K562 (cell line): ENCODE data around the gene GALNT16. TPM values are rescaled to one million over a fixed set of nuclear protein-coding genes. Genes with fewer than 3 reads are reported as not detected.

Experiments used
- ATAC-seq: fragments of 200-7000 bp; cut with Tn5 transposase; 3 replicates; pipeline ENCODE4 v1.9.1; 2020; ENCODE audit warnings: moderate library complexity
- BruUV-seq: library from RNA; stranded (reverse); fragments of 400-500 nt; replicated peaks from 2 replicates; lab custom pipeline; 2021; lab: Mats Ljungman, UMichigan
- CTCF ChIA-PET: fragments of 300-600 bp; formaldehyde crosslinking; extraction: SDS; loops from one replicate; lab custom pipeline; 2021; ENCODE audit warnings: low intra/inter-chr PET ratio; lab: Yijun Ruan, JAX
- POLR2A ChIA-PET: fragments of 300-600, 350-650 bp; sonication (Branson Sonifier 250); formaldehyde crosslinking; extraction: SDS; loops from one replicate; lab custom pipeline; 2021; ENCODE audit warnings: antibody characterized with exemption, inconsistent platforms; lab: Yijun Ruan, JAX
- DNase-seq, 4 experiments: peaks; one replicate each; pipeline versions ENCODE4 v3.0.0 to v3.0.0-alpha.2; 2011 to 2018; ENCODE audit warnings: low spot score in 3 of 4, mixed read lengths in 3 of 4; ENCODE audit errors: extremely low read depth in 1 of 4
- FAIRE-seq: peaks from 2 replicates; lab custom pipeline; 2011; peaks lifted over from hg19 to GRCh38; lab: Jason Lieb, UNC
- H2AFZ ChIP-seq: 2 replicates; pipeline ENCODE4 v1.6.0; 2011; ENCODE audit warnings: low read depth, low read length, control low read depth, inconsistent platforms
- H3K27ac ChIP-seq: fragments of 200-600 bp; 3 replicates; pipeline ENCODE4 v1.8.0; 2011; ENCODE audit warnings: low read depth, mild to moderate bottlenecking, control low read depth, inconsistent platforms, low read length, moderate library complexity, mixed read lengths; ENCODE audit errors: extremely low read depth
- H3K27me3 ChIP-seq, 2 experiments: fragments of 300-600 bp in 1 of 2; 2 replicates in 1 of 2; 3 replicates in 1 of 2; pipeline versions ENCODE4 v1.6.0 to v1.8.0; 2011; ENCODE audit warnings: inconsistent platforms in 2 of 2, low read length in 2 of 2, mild to moderate bottlenecking in 1 of 2, mixed read lengths in 1 of 2, moderate library complexity in 1 of 2; ENCODE audit not compliant: control insufficient read depth in 2 of 2, insufficient read depth in 2 of 2
- H3K36me3 ChIP-seq: fragments of 300-600 bp; 3 replicates; pipeline ENCODE4 v1.8.0; 2011; ENCODE audit warnings: mild to moderate bottlenecking, low read length, inconsistent platforms; ENCODE audit not compliant: control insufficient read depth, insufficient read depth
- H3K4me1 ChIP-seq, 2 experiments: fragments of 200-600 bp in 1 of 2; replicated peaks in 1 of 2; 2 replicates in 1 of 2; 3 replicates in 1 of 2; pipeline versions ENCODE4 v1.5.1 to v1.8.0; 2011; ENCODE audit warnings: inconsistent platforms in 2 of 2, low read length in 2 of 2, mild to moderate bottlenecking in 1 of 2, mixed read lengths in 1 of 2, moderate library complexity in 1 of 2; ENCODE audit not compliant: control insufficient read depth in 2 of 2, insufficient read depth in 2 of 2
- H3K4me2 ChIP-seq: 2 replicates; pipeline ENCODE4 v1.6.1; 2011; ENCODE audit warnings: low read length, control low read depth, inconsistent platforms, mixed read lengths; ENCODE audit not compliant: insufficient read depth
- H3K4me3 ChIP-seq: fragments of 200-600 bp; sonication (generic), shearing (Covaris generic); 2 replicates; pipeline ENCODE4 v1.5.1; 2016; ENCODE audit warnings: control low read depth, inconsistent platforms
- H3K79me2 ChIP-seq: fragments of 200-600 bp; 3 replicates; pipeline ENCODE4 v1.8.0; 2011; ENCODE audit warnings: low read length, inconsistent platforms; ENCODE audit not compliant: control insufficient read depth, insufficient read depth
- H3K9ac ChIP-seq, 2 experiments: 2 replicates each; pipeline versions ENCODE4 v1.6.0 to v1.6.1; 2011; ENCODE audit warnings: low read depth in 2 of 2, low read length in 2 of 2, control low read depth in 1 of 2, inconsistent platforms in 1 of 2, mild to moderate bottlenecking in 1 of 2, mixed read lengths in 1 of 2; ENCODE audit not compliant: insufficient read depth in 1 of 2
- H3K9me1 ChIP-seq: one replicate; pipeline ENCODE4 v1.6.0; 2011; ENCODE audit warnings: inconsistent platforms, mild to moderate bottlenecking, low read length, moderate library complexity; ENCODE audit not compliant: control insufficient read depth, insufficient read depth
- H3K9me3 ChIP-seq: replicated peaks from 2 replicates; pipeline ENCODE4 v1.5.1; 2011; ENCODE audit warnings: low read depth, low read length, inconsistent platforms; ENCODE audit not compliant: control insufficient read depth, insufficient read depth
- H4K20me1 ChIP-seq: replicated peaks from 2 replicates; pipeline ENCODE4 v1.6.1; 2011; ENCODE audit warnings: low read length, inconsistent platforms, mixed read lengths; ENCODE audit not compliant: control insufficient read depth, insufficient read depth
- KAT7 ChIP-seq: sonication (generic); formaldehyde crosslinking; IDR thresholded peaks from 2 replicates; pipeline ENCODE4 v1.8.0; 2022; ENCODE audit warnings: missing genetic modification reagents, mild to moderate bottlenecking, borderline replicate concordance
- NR4A1 ChIP-seq, 2 experiments: fragments of 250-450 bp in 1 of 2; fragments of 450-650 bp in 1 of 2; sonication (Bioruptor Pico) in 1 of 2; IDR thresholded peaks; 2 replicates each; pipeline versions ENCODE4 v1.4.0 to v1.6.1; 2016 to 2020; ENCODE audit warnings: mild to moderate bottlenecking in 2 of 2, missing compliant biosample characterization in 1 of 2, missing genetic modification characterization in 1 of 2, moderate library complexity in 1 of 2
- PURB ChIP-seq: sonication (generic); formaldehyde crosslinking; IDR thresholded peaks from 2 replicates; pipeline ENCODE4 v1.9.0; 2021; ENCODE audit warnings: low read depth, mild to moderate bottlenecking, missing genetic modification reagents
- RAD51 ChIP-seq: fragments of 450-650 bp; IDR thresholded peaks from 2 replicates; pipeline ENCODE4 v1.7.1; 2016; ENCODE audit warnings: low read depth, mild to moderate bottlenecking, borderline replicate concordance
- TFE3 ChIP-seq: fragments of 450-650 bp; formaldehyde crosslinking; IDR thresholded peaks from 2 replicates; pipeline ENCODE4 v1.4.0; 2020; ENCODE audit warnings: mild to moderate bottlenecking, mixed read lengths
- TRIM24 ChIP-seq, 2 experiments: fragments of 450-650 bp; IDR thresholded peaks; 2 replicates each; pipeline ENCODE4 v1.6.1; 2016
- USF1 ChIP-seq: sonication (generic); formaldehyde crosslinking; IDR thresholded peaks from 2 replicates; pipeline ENCODE4 v1.9.0; 2022; ENCODE audit warnings: mild to moderate bottlenecking, missing genetic modification reagents
- ZNF699 ChIP-seq: fragments of 250-450 bp; sonication (Bioruptor Pico); IDR thresholded peaks from 2 replicates; pipeline ENCODE4 v1.8.0; 2021; ENCODE audit warnings: mild to moderate bottlenecking, moderate library complexity; ENCODE audit not compliant: insufficient replicate concordance
- WGBS: fragments of 100-300 bp; shearing (Covaris generic); methylation state at CpG from one replicate; pipeline ENCODE4 v1.1.6; 2016; ENCODE audit warnings: low coverage, mixed read lengths; ENCODE audit not compliant: insufficient coverage; ENCODE audit errors: missing lambda C conversion rate; 5-methylcytosine and 5-hydroxymethylcytosine counted together
- in situ Hi-C: fragments of 300-500 bp; cut with MboI; formaldehyde crosslinking; loops from 4 replicates; pipeline ENCODE4 v1.15.0; 2018; ENCODE audit warnings: inconsistent platforms, mixed read lengths
- intact Hi-C: fragments of 100-400 bp; cut with micrococcal nuclease; formaldehyde crosslinking; loops from 2 replicates; pipeline ENCODE4 v1.14.2; 2022
- polyA plus RNA-seq, 8 experiments: library from polyadenylated mRNA; depleted of rRNA in 4 of 8; stranded (reverse) in 5 of 8; unstranded in 3 of 8; fragments of >200 nt; fragmentation: Nextera tagmentation in 2 of 8; fragmentation: Illumina TruSeq in 1 of 8; extraction: Ambion mirVana in 2 of 8; extraction: Trizol in 1 of 8; gene quantifications; 2 replicates each; pipeline versions ENCODE4 v1.2.1 to v1.2.3, GENCODE V29; 2011 to 2014; ENCODE audit warnings: inconsistent platforms in 1 of 8, missing spikeins in 1 of 8
- total RNA-seq, 7 experiments: library from RNA; depleted of rRNA in 6 of 7; stranded (reverse); fragments of >200 nt in 6 of 7; fragmentation: Illumina TruSeq in 2 of 7; extraction: Trizol in 2 of 7; gene quantifications; 2 replicates each; pipeline versions ENCODE4 v1.2.1 to v1.2.3, GENCODE V29; 2011 to 2021; ENCODE audit warnings: low replicate concordance in 1 of 7

Gene GALNT16
- total and polyA plus RNA-seq, 9 of the 15 experiments (the other 6 are each of a cell fraction or from before 2014, with no cell fraction given) = not detected

DNA sequence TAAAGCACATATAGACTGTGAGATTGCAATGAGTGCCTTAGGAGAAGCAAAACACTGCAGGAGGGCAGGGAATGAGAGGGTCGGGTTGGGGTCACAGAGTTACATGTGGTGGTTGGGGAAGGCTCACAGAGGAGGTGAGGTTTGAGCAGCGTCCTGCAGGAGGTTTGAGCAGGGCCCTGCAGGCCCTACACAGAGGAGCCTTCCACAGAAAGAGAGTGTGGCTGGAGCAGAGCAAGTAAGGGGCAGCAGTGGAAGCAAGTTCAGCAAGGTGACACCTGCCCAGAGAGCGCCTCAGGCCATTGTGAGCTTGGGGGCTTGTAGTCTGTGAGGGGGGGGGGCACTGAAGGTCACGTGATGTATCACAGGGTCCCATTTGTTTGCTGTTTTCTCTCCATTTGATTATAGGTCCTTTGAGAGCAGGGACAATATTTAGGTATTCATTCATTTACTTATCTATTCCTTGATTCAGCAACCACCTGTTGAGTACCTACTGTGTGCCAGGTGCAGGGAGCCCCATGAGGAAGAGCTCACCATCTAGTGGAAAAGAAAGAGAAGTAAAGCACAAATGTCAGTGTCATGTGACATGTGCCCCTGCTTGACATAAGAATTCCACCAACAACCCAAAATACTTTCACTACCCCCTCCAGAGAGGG, 56.6 kb downstream of the GALNT16 start:
- H3K9ac ChIP-seq = no peak overlapping the region
- no peak for ATAC-seq
- ChIA-PET CTCF (no interaction called here), POLR2A (no interaction called here)
- no peak for DNase-seq
- FAIRE-seq = no peak
- no peaks in the 10 kb centered on the region for H4K20me1 ChIP-seq
- H3K4me1 ChIP-seq = no peaks in the 10 kb centered on the region; a peak in 1 of 5 replicates
- H3K4me3 ChIP-seq = no peak overlapping the region
- H2AFZ ChIP-seq = no peak overlapping the region
- H3K9me3 ChIP-seq = no peaks in the 10 kb centered on the region
- no peak overlapping the region for H3K4me2 ChIP-seq
- intact Hi-C loops = no loop called here
- 10% methylated on average over 3 of the region's 4 CpGs for WGBS
- H3K27me3 ChIP-seq = peaks cover 0 to 12% of the 10 kb centered on the region in 2 experiments; a peak in 3 of 5 replicates
- no peak overlapping the region for H3K27ac ChIP-seq
- no peaks in the 10 kb centered on the region for H3K9me1 ChIP-seq
- no TSS peak for BruUV-seq
- TF ChIP-seq KAT7 (CRISPR knock-in tag) (no peak), NR4A1 (CRISPR knock-in tag; IDR thresholded peaks at IDR 0.05) (no peak), NR4A1 (tag; IDR thresholded peaks at IDR 0.05) (no peak), PURB (CRISPR knock-in tag) (no peak), TRIM24 (IDR thresholded peaks at IDR 0.05) (no peak), RAD51 (peak; percentile 53; the same call in 1 of the 2 replicates), ZNF699 (CRISPR knock-in tag) (no peak), TFE3 (CRISPR knock-in tag) (peak; percentile 55), USF1 (CRISPR knock-in tag) (peak; percentile 28)
- TF ChIP-seq, all 486 proteins: peak for 3
- no peaks in the 10 kb centered on the region for H3K36me3 ChIP-seq
- H3K79me2 ChIP-seq = no peaks in the 10 kb centered on the region
- in situ Hi-C loops = no loop called here
